ENCODE measurements around the gene NRP1.

Gene NRP1

DNA sequence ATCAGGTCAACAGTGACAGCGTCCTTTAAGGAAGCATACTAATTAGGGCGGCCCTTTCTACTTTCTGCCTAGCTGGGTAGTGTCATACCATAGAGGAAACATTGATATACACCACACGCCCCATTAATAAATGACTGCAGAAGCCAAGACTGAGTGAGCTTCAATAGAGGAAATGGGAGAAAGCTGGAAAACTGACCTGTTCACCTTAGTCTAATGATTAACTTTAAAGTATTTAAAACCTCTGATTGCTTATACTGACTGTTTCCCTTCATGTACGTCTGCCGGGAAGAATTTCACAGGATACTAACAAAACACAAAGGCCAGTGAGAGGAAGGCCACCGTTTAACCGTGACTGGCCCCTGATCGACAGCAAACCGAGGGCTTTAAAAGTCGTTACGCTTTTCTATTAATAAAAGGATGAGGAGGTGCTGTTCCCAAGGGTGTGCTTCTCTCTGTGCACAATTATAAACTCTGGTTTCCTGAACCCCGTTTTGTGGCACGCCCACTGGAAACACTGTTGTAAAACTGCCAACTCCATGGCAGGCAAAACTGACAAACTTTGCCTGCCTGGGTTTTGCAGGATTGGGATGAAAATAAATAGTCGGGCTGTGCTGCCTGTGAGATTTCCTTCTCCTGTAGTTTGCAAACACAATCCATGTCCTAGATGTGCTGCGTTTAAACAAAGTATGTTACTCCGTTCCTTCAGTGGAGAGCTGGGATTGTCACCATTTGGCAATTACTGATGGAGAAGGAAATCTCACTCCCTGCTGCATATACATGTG lies 137.6 kb downstream of the NRP1 start:
- no peak for DNase-seq (ENCODE audit: low read depth)
- no peak overlapping the region for H3K4me3 ChIP-seq (ENCODE audit: low read length)
- TF ChIP-seq, protein P1, sequence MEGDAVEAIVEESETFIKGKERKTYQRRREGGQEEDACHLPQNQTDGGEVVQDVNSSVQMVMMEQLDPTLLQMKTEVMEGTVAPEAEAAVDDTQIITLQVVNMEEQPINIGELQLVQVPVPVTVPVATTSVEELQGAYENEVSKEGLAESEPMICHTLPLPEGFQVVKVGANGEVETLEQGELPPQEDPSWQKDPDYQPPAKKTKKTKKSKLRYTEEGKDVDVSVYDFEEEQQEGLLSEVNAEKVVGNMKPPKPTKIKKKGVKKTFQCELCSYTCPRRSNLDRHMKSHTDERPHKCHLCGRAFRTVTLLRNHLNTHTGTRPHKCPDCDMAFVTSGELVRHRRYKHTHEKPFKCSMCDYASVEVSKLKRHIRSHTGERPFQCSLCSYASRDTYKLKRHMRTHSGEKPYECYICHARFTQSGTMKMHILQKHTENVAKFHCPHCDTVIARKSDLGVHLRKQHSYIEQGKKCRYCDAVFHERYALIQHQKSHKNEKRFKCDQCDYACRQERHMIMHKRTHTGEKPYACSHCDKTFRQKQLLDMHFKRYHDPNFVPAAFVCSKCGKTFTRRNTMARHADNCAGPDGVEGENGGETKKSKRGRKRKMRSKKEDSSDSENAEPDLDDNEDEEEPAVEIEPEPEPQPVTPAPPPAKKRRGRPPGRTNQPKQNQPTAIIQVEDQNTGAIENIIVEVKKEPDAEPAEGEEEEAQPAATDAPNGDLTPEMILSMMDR (conservative IDR thresholded peaks at IDR 0.05; ENCODE audit: low read length): no peak

DNA sequence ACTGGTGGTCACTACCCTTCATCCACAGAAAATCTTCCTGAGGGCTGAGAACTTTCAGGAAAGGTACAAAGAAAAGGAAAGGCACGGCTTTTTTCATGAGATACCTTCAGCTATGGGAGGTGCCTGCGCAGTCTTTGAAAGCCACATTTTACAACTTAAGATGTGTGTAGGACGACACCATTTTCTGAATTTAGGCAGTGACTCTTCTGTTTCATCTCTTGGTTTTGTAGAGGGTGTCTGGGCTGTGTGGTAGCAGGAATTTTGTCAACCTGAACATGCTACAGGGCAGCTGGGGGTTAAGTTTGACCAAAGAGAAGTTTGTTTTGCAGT lies 138.1 kb downstream of the NRP1 start:
- H3K4me3 ChIP-seq (ENCODE audit: low read length): no peak overlapping the region
- no peak for DNase-seq (ENCODE audit: low read depth)
- TF ChIP-seq, protein P1 (conservative IDR thresholded peaks at IDR 0.05; ENCODE audit: low read length): no peak

DNA sequence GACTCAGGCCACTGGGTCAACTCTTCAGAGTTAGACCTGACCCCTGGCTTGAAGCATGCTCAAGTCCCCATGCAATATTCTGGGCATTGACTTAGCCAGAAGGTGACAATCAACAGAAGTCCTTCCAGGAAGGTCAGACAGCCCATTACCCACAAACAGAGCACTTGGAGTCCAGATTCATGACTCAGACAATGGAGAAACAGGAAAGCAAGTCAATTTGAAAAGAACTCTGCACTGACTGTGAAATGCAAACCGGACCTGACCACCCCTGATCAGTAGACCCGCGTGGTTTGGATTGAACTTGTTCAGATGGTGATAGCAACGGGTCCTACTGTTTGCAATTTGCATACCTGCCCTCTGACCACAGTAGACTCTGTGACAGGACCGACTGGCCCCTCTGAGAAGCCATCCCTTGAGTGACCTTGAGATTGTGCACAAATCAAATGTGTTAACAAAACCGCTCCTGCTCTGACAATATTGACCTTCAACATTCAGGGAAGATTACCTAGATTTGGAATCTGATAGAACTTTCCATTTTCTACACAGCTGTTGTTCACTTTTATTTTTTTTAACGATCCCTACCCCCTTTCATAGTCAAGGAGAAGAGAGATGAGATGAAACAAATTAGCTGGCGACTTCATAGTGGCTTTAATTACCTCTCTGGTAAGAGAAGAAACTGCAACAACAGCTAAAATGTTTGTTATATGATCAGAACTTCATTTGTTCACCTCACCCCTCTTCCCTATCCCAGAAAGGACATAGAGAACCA lies 138.7 kb downstream of the NRP1 start:
- H3K4me3 ChIP-seq (ENCODE audit: low read length): no peak overlapping the region
- DNase-seq (ENCODE audit: low read depth): no peak
- TF ChIP-seq, protein P1 (conservative IDR thresholded peaks at IDR 0.05; ENCODE audit: low read length): no peak

DNA sequence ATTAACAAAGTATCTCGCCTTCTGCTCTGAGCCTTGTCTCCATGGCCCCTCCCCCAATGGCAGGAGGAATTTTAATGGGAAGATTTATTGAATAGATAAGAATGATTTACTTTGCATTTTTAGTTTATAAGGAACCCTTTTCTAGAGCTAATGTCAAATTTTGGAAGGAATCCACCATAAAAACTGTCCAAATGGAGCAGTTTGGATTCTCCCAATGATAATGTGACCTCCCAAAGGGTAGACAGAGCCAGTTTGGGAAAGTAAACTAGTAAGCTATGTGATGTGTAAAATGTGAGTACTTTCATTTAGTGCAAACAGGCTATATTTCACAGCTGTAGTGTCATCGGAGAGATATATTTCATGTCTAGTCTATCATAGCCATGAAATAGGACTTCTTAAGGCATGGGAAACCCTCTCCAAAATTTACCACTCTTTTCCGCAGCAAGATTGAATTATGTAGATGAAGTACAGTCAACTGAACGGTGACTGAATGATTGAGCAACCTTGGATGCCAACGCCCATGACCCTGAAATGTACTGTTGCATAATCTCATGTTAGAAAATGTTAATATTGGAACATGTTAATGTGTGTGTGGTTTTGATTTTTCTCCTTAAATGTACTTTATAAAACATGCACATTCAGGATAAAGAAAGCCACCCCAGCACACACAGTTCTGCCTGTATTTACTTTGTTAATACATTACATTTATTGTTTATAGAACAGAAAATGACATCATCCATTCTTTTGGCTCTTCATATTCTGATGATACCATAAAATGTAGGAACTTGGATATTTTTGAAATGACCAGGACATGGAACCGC lies 140.6 kb downstream of the NRP1 start:
- TF ChIP-seq, protein P1 (conservative IDR thresholded peaks at IDR 0.05; ENCODE audit: low read length): no peak
- no peak overlapping the region for H3K4me3 ChIP-seq (ENCODE audit: low read length)
- DNase-seq (ENCODE audit: low read depth): peak; percentile 85

DNA sequence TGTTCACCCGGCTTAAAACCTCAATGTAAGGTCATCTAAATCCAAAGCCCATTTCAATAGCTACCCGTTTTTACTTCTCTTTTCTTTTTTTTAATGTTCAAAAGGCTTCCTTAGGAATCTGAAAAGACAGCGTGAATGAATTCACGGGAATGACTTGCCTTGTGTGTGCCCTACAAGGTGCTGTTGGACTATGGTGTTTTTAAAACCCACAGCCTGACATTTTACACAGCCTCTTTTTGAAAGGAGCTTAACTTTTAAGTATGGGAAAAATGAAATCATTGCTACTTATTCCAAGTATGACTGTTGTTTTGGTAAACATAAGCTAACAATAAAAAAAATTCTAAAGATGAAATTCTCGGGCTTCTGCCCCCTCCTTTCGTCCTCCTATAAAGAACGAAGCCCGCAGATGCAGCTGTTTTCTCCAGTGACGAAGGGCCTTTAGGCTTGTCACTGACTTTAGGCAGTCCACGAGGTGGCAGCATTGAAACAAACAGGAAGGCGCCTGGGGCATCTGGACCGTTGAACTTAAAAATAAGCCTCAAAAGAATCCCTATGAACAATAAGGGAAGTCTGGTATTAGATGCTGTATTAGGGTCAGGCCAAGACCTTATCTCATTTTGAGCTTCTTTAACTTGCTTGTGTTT lies 141.3 kb downstream of the NRP1 start:
- DNase-seq (ENCODE audit: low read depth): peak; percentile 92
- no peak overlapping the region for H3K4me3 ChIP-seq (ENCODE audit: low read length)
- TF ChIP-seq, protein P1 (conservative IDR thresholded peaks at IDR 0.05; ENCODE audit: low read length): peak; percentile 85

DNA sequence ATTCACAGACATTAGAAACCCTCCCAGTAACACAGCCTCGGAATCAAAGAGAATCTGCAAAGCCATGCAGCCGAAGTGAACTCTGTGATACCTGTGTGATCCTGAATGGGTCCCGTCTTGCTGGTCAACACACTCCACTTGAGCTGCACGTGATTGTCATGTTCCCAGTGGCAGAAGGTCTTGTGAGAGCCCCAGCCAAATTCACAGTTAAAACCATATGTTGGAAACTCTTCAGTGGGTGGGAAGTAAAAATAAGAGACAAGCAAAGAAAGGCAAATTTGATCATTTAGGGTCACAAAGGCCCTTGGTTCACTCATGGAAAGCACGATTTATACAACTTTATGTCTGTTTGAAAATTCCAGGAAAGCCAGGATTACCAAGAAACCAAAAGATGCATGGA lies 142.3 kb downstream of the NRP1 start:
- TF ChIP-seq, protein P1 (conservative IDR thresholded peaks at IDR 0.05; ENCODE audit: low read length): no peak
- peak; percentile 31 for DNase-seq (ENCODE audit: low read depth)
- H3K4me3 ChIP-seq (ENCODE audit: low read length): no peak overlapping the region
